Progenitor cell of endocrine pancreas (in vitro differentiated cells): ENCODE data around the gene MRAS. TPM values are rescaled to one million over a fixed set of nuclear protein-coding genes. Genes with fewer than 3 reads are reported as not detected.

Source experiments
- DNase-seq: peaks from one replicate; pipeline ENCODE4 v3.0.0; 2021; ENCODE audit warnings: low spot score; ENCODE audit not compliant: unreplicated experiment
- H3K27ac Mint-ChIP-seq: 2 replicates; pipeline ENCODE4 v1.8.0; 2021; ENCODE audit warnings: mild to moderate bottlenecking, moderate library complexity, mixed read lengths
- H3K27me3 Mint-ChIP-seq: 2 replicates; pipeline ENCODE4 v1.8.0; 2021; ENCODE audit warnings: mixed read lengths
- H3K36me3 Mint-ChIP-seq: 2 replicates; pipeline ENCODE4 v1.8.0; 2022; ENCODE audit warnings: mixed read lengths; ENCODE audit not compliant: insufficient read depth
- H3K4me1 Mint-ChIP-seq: 2 replicates; pipeline ENCODE4 v1.8.0; 2021; ENCODE audit warnings: low read depth, mixed read lengths
- H3K4me3 Mint-ChIP-seq: 2 replicates; pipeline ENCODE4 v1.8.0; 2021; ENCODE audit warnings: low read depth, mild to moderate bottlenecking, moderate library complexity, mixed read lengths
- H3K9me3 Mint-ChIP-seq: 2 replicates; pipeline ENCODE4 v1.8.0; 2021; ENCODE audit warnings: low read depth, mixed read lengths
- CTCF ChIP-seq: fragments of 200-600 bp; sonication (generic); IDR thresholded peaks from one replicate; pipeline ENCODE4 v1.5.0; 2021; ENCODE audit warnings: antibody characterized with exemption, mild to moderate bottlenecking; ENCODE audit not compliant: unreplicated experiment
- total RNA-seq: library from RNA; stranded (reverse); gene quantifications from 2 replicates; pipeline ENCODE4 v1.2.1, GENCODE V29; 2021

The MRAS gene
- total RNA-seq, 1 donor from 2014 or later, result 27.7 TPM

GRCh38 chr3:138378331-138378730, 30.0 kb downstream of the MRAS start:
- Mint-ChIP-seq H3K9me3 (no peaks in the 10 kb centered on the region), H3K27me3 (no peaks in the 10 kb centered on the region), H3K27ac (no peak overlapping the region), H3K4me1 (no peaks in the 10 kb centered on the region), H3K36me3 (peaks cover 16% of the 10 kb centered on the region), H3K4me3 (no peak overlapping the region)
- TF ChIP-seq CTCF, result no peak
- no peak for DNase-seq

- TF ChIP-seq CTCF, result no peak
- H3K9me3 Mint-ChIP-seq, result no peaks in the 10 kb centered on the region
Observed at GRCh38 chr3:138378990-138379389, 30.6 kb downstream of the MRAS start.

GRCh38 chr3:138381413-138381901, 33.1 kb downstream of the MRAS start:
- H3K4me1 Mint-ChIP-seq, result no peaks in the 10 kb centered on the region
- no peak for TF ChIP-seq CTCF

More at GRCh38 chr3:138378990-138379389, 30.6 kb downstream of the MRAS start:
- no peak overlapping the region for H3K4me3 Mint-ChIP-seq
- H3K27me3 Mint-ChIP-seq, result no peaks in the 10 kb centered on the region
- H3K4me1 Mint-ChIP-seq, result no peaks in the 10 kb centered on the region
- H3K36me3 Mint-ChIP-seq, result peaks cover 15% of the 10 kb centered on the region
- no peak for DNase-seq
- no peak overlapping the region for H3K27ac Mint-ChIP-seq

GRCh38 chr3:138381950-138382715, 33.8 kb downstream of the MRAS start:
- no peak for TF ChIP-seq CTCF
- H3K9me3 Mint-ChIP-seq, result no peaks in the 10 kb centered on the region
- no peak overlapping the region for H3K27ac Mint-ChIP-seq
- H3K36me3 Mint-ChIP-seq, result peaks cover 13% of the 10 kb centered on the region
- H3K27me3 Mint-ChIP-seq, result no peaks in the 10 kb centered on the region
- no peak overlapping the region for H3K4me3 Mint-ChIP-seq
- no peaks in the 10 kb centered on the region for H3K4me1 Mint-ChIP-seq
- no peak for DNase-seq

More at GRCh38 chr3:138381413-138381901, 33.1 kb downstream of the MRAS start:
- Mint-ChIP-seq H3K27me3 (no peaks in the 10 kb centered on the region), H3K4me3 (no peak overlapping the region), H3K27ac (no peak overlapping the region), H3K36me3 (peaks cover 13% of the 10 kb centered on the region), H3K9me3 (no peaks in the 10 kb centered on the region)
- no peak for DNase-seq

GRCh38 chr3:138383715-138384465, 35.5 kb downstream of the MRAS start:
- H3K27ac Mint-ChIP-seq, result no peak overlapping the region
- H3K27me3 Mint-ChIP-seq, result no peaks in the 10 kb centered on the region
- DNase-seq, result no peak

More at GRCh38 chr3:138383715-138384465, 35.5 kb downstream of the MRAS start:
- H3K4me1 Mint-ChIP-seq, result no peaks in the 10 kb centered on the region
- H3K9me3 Mint-ChIP-seq, result no peaks in the 10 kb centered on the region
- H3K4me3 Mint-ChIP-seq, result no peak overlapping the region
- no peak for TF ChIP-seq CTCF
- peaks cover 10% of the 10 kb centered on the region for H3K36me3 Mint-ChIP-seq
